K562 (cell line): ENCODE data around the gene SRRM5. TPM values are rescaled to one million over a fixed set of nuclear protein-coding genes. Genes with fewer than 3 reads are reported as not detected.

Experiments used
- ATAC-seq: fragments of 200-7000 bp; cut with Tn5 transposase; 3 replicates; pipeline ENCODE4 v1.9.1; 2020; ENCODE audit warnings: moderate library complexity
- BruUV-seq: library from RNA; stranded (reverse); fragments of 400-500 nt; replicated peaks from 2 replicates; lab custom pipeline; 2021; lab: Mats Ljungman, UMichigan
- CTCF ChIA-PET: fragments of 300-600 bp; formaldehyde crosslinking; extraction: SDS; loops from one replicate; lab custom pipeline; 2021; ENCODE audit warnings: low intra/inter-chr PET ratio; lab: Yijun Ruan, JAX
- POLR2A ChIA-PET: fragments of 300-600, 350-650 bp; sonication (Branson Sonifier 250); formaldehyde crosslinking; extraction: SDS; loops from one replicate; lab custom pipeline; 2021; ENCODE audit warnings: antibody characterized with exemption, inconsistent platforms; lab: Yijun Ruan, JAX
- DNase-seq, 4 experiments: peaks; one replicate each; pipeline versions ENCODE4 v3.0.0 to v3.0.0-alpha.2; 2011 to 2018; ENCODE audit warnings: low spot score in 3 of 4, mixed read lengths in 3 of 4; ENCODE audit errors: extremely low read depth in 1 of 4
- FAIRE-seq: peaks from 2 replicates; lab custom pipeline; 2011; peaks lifted over from hg19 to GRCh38; lab: Jason Lieb, UNC
- H2AFZ ChIP-seq: 2 replicates; pipeline ENCODE4 v1.6.0; 2011; ENCODE audit warnings: low read depth, low read length, control low read depth, inconsistent platforms
- H3K27ac ChIP-seq: fragments of 200-600 bp; 3 replicates; pipeline ENCODE4 v1.8.0; 2011; ENCODE audit warnings: low read depth, mild to moderate bottlenecking, control low read depth, inconsistent platforms, low read length, moderate library complexity, mixed read lengths; ENCODE audit errors: extremely low read depth
- H3K27me3 ChIP-seq, 2 experiments: fragments of 300-600 bp in 1 of 2; 2 replicates in 1 of 2; 3 replicates in 1 of 2; pipeline versions ENCODE4 v1.6.0 to v1.8.0; 2011; ENCODE audit warnings: inconsistent platforms in 2 of 2, low read length in 2 of 2, mild to moderate bottlenecking in 1 of 2, mixed read lengths in 1 of 2, moderate library complexity in 1 of 2; ENCODE audit not compliant: control insufficient read depth in 2 of 2, insufficient read depth in 2 of 2
- H3K36me3 ChIP-seq: fragments of 300-600 bp; 3 replicates; pipeline ENCODE4 v1.8.0; 2011; ENCODE audit warnings: mild to moderate bottlenecking, low read length, inconsistent platforms; ENCODE audit not compliant: control insufficient read depth, insufficient read depth
- H3K4me1 ChIP-seq, 2 experiments: fragments of 200-600 bp in 1 of 2; replicated peaks in 1 of 2; 2 replicates in 1 of 2; 3 replicates in 1 of 2; pipeline versions ENCODE4 v1.5.1 to v1.8.0; 2011; ENCODE audit warnings: inconsistent platforms in 2 of 2, low read length in 2 of 2, mild to moderate bottlenecking in 1 of 2, mixed read lengths in 1 of 2, moderate library complexity in 1 of 2; ENCODE audit not compliant: control insufficient read depth in 2 of 2, insufficient read depth in 2 of 2
- H3K4me2 ChIP-seq: 2 replicates; pipeline ENCODE4 v1.6.1; 2011; ENCODE audit warnings: low read length, control low read depth, inconsistent platforms, mixed read lengths; ENCODE audit not compliant: insufficient read depth
- H3K4me3 ChIP-seq: fragments of 200-600 bp; sonication (generic), shearing (Covaris generic); 2 replicates; pipeline ENCODE4 v1.5.1; 2016; ENCODE audit warnings: control low read depth, inconsistent platforms
- H3K79me2 ChIP-seq: fragments of 200-600 bp; 3 replicates; pipeline ENCODE4 v1.8.0; 2011; ENCODE audit warnings: low read length, inconsistent platforms; ENCODE audit not compliant: control insufficient read depth, insufficient read depth
- H3K9ac ChIP-seq, 2 experiments: 2 replicates each; pipeline versions ENCODE4 v1.6.0 to v1.6.1; 2011; ENCODE audit warnings: low read depth in 2 of 2, low read length in 2 of 2, control low read depth in 1 of 2, inconsistent platforms in 1 of 2, mild to moderate bottlenecking in 1 of 2, mixed read lengths in 1 of 2; ENCODE audit not compliant: insufficient read depth in 1 of 2
- H3K9me1 ChIP-seq: one replicate; pipeline ENCODE4 v1.6.0; 2011; ENCODE audit warnings: inconsistent platforms, mild to moderate bottlenecking, low read length, moderate library complexity; ENCODE audit not compliant: control insufficient read depth, insufficient read depth
- H3K9me3 ChIP-seq: replicated peaks from 2 replicates; pipeline ENCODE4 v1.5.1; 2011; ENCODE audit warnings: low read depth, low read length, inconsistent platforms; ENCODE audit not compliant: control insufficient read depth, insufficient read depth
- H4K20me1 ChIP-seq: replicated peaks from 2 replicates; pipeline ENCODE4 v1.6.1; 2011; ENCODE audit warnings: low read length, inconsistent platforms, mixed read lengths; ENCODE audit not compliant: control insufficient read depth, insufficient read depth
- DPF2 ChIP-seq: fragments of 450-650 bp; IDR thresholded peaks from 2 replicates; pipeline ENCODE4 v1.6.1; 2016
- GABPA ChIP-seq: fragments of 200-800 bp; sonication (Bioruptor generic); conservative IDR thresholded peaks from 2 replicates; pipeline ENCODE4 v1.6.1; 2016; ENCODE audit warnings: low read depth, missing genetic modification characterization, missing compliant biosample characterization
- KLF13 ChIP-seq: fragments of 450-650 bp; IDR thresholded peaks from 2 replicates; pipeline ENCODE4 v1.6.1; 2016; ENCODE audit warnings: missing genetic modification characterization, low read depth, mild to moderate bottlenecking, missing compliant biosample characterization, moderate library complexity, borderline replicate concordance
- SMAD4 ChIP-seq: fragments of 250-450 bp; sonication (Bioruptor Pico); conservative IDR thresholded peaks from 2 replicates; pipeline ENCODE4 v1.8.0; 2021; ENCODE audit warnings: inconsistent platforms, mild to moderate bottlenecking, moderate library complexity
- TRIM24 ChIP-seq, 2 experiments: fragments of 450-650 bp; IDR thresholded peaks; 2 replicates each; pipeline ENCODE4 v1.6.1; 2016
- ZBTB43 ChIP-seq: sonication (generic); formaldehyde crosslinking; IDR thresholded peaks from 2 replicates; pipeline ENCODE4 v1.8.0; 2023; ENCODE audit warnings: mild to moderate bottlenecking, missing genetic modification reagents
- ZFP1 ChIP-seq: fragments of 450-650 bp; formaldehyde crosslinking; IDR thresholded peaks from 2 replicates; pipeline ENCODE4 v1.4.0; 2020; ENCODE audit warnings: mild to moderate bottlenecking, mixed read lengths
- ZKSCAN1 ChIP-seq: fragments of 150-350 bp; IDR thresholded peaks from 2 replicates; pipeline ENCODE4 v1.6.1; 2016; ENCODE audit warnings: low read depth, low read length
- ZNF436 ChIP-seq: fragments of 250-450, 450-650 bp; sonication (Bioruptor Pico); formaldehyde crosslinking; IDR thresholded peaks from 2 replicates; pipeline ENCODE4 v1.7.0; 2020; ENCODE audit warnings: mild to moderate bottlenecking
- ZNF561 ChIP-seq: fragments of 450-650 bp; formaldehyde crosslinking; conservative IDR thresholded peaks from 2 replicates; pipeline ENCODE4 v1.4.0; 2020; ENCODE audit warnings: mild to moderate bottlenecking, moderate library complexity
- ZNF785 ChIP-seq: fragments of 250-450 bp; sonication (Bioruptor Pico); IDR thresholded peaks from 2 replicates; pipeline ENCODE4 v1.4.0; 2020; ENCODE audit warnings: mild to moderate bottlenecking
- WGBS: fragments of 100-300 bp; shearing (Covaris generic); methylation state at CpG from one replicate; pipeline ENCODE4 v1.1.6; 2016; ENCODE audit warnings: low coverage, mixed read lengths; ENCODE audit not compliant: insufficient coverage; ENCODE audit errors: missing lambda C conversion rate; 5-methylcytosine and 5-hydroxymethylcytosine counted together
- in situ Hi-C: fragments of 300-500 bp; cut with MboI; formaldehyde crosslinking; loops from 4 replicates; pipeline ENCODE4 v1.15.0; 2018; ENCODE audit warnings: inconsistent platforms, mixed read lengths
- intact Hi-C: fragments of 100-400 bp; cut with micrococcal nuclease; formaldehyde crosslinking; loops from 2 replicates; pipeline ENCODE4 v1.14.2; 2022
- polyA plus RNA-seq, 8 experiments: library from polyadenylated mRNA; depleted of rRNA in 4 of 8; stranded (reverse) in 5 of 8; unstranded in 3 of 8; fragments of >200 nt; fragmentation: Nextera tagmentation in 2 of 8; fragmentation: Illumina TruSeq in 1 of 8; extraction: Ambion mirVana in 2 of 8; extraction: Trizol in 1 of 8; gene quantifications; 2 replicates each; pipeline versions ENCODE4 v1.2.1 to v1.2.3, GENCODE V29; 2011 to 2014; ENCODE audit warnings: inconsistent platforms in 1 of 8, missing spikeins in 1 of 8
- total RNA-seq, 7 experiments: library from RNA; depleted of rRNA in 6 of 7; stranded (reverse); fragments of >200 nt in 6 of 7; fragmentation: Illumina TruSeq in 2 of 7; extraction: Trizol in 2 of 7; gene quantifications; 2 replicates each; pipeline versions ENCODE4 v1.2.1 to v1.2.3, GENCODE V29; 2011 to 2021; ENCODE audit warnings: low replicate concordance in 1 of 7
- TF ChIP-seq, protein P1 (sequence below): fragments of 450-650 bp; formaldehyde crosslinking; IDR thresholded peaks from 2 replicates; pipeline ENCODE4 v1.4.0; 2022; ENCODE audit warnings: mild to moderate bottlenecking, moderate library complexity
- TF ChIP-seq, protein P2 (sequence below): sonication (generic); formaldehyde crosslinking; IDR thresholded peaks from 2 replicates; pipeline ENCODE4 v1.8.0; 2022; ENCODE audit warnings: mild to moderate bottlenecking, missing genetic modification reagents

Gene SRRM5
- total and polyA plus RNA-seq, 9 of the 15 experiments (the other 6 are each of a cell fraction or from before 2014, with no cell fraction given) = 0.09 to 0.45 (median 0.18) TPM; not detected in 2

- ChIA-PET CTCF (no interaction called here), POLR2A (interaction anchor here (1.1 kb wide), 1 partner anchor 8 kb away, joined by 3 read pairs; no protein-coding TSS in a partner anchor)
- Histone ChIP-seq H3K4me1 (peaks cover 17 to 31% of the 10 kb centered on the region in 2 experiments; a peak in 4 of 5 replicates), H4K20me1 (no peaks in the 10 kb centered on the region), H3K4me3 (peak within 1 kb of the TSS; percentile 44), H3K9ac (peak within 1 kb of the TSS in 1 of 2 experiments; percentile 92; a peak in 2 of 4 replicates), H3K4me2 (peak within 1 kb of the TSS; percentile 74), H3K9me1 (no peaks in the 10 kb centered on the region), H3K9me3 (no peaks in the 10 kb centered on the region), H3K36me3 (no peaks in the 10 kb centered on the region), H3K27ac (no peak within 1 kb of the TSS), H2AFZ (peak within 1 kb of the TSS; percentile 89), H3K79me2 (no peaks in the 10 kb centered on the region), H3K27me3 (peaks cover 9% of the 10 kb centered on the region in 2 experiments)
- intact Hi-C loops (no loop called here), in situ Hi-C loops (no loop called here)
- no TSS peak for BruUV-seq
- ATAC-seq (peak; percentile 76), DNase-seq (peak; percentile 37 to 90 (median 87)), FAIRE-seq (no peak)
- no CpG with 5 or more reads among the region's 110 CpGs for WGBS
- TF ChIP-seq SMAD4 (CRISPR knock-in tag) = no peak
- TF ChIP-seq ZBTB43 (CRISPR knock-in tag) = no peak
- TF ChIP-seq ZFP1 (CRISPR knock-in tag) = no peak
- no peak for TF ChIP-seq ZNF785 (CRISPR knock-in tag)
- TF ChIP-seq TRIM24 (IDR thresholded peaks at IDR 0.05) = 0 out of 4 replicates have a peak, but pooled peaks of 1 of the 2 experiments have one; percentile 30
- TF ChIP-seq, protein P1, sequence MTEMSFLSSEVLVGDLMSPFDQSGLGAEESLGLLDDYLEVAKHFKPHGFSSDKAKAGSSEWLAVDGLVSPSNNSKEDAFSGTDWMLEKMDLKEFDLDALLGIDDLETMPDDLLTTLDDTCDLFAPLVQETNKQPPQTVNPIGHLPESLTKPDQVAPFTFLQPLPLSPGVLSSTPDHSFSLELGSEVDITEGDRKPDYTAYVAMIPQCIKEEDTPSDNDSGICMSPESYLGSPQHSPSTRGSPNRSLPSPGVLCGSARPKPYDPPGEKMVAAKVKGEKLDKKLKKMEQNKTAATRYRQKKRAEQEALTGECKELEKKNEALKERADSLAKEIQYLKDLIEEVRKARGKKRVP = no peak
- TF ChIP-seq ZKSCAN1 = no peak
- no peak for TF ChIP-seq ZNF561 (CRISPR knock-in tag)
- TF ChIP-seq DPF2 = peak; percentile 24; the same call in 1 of the 2 replicates
- TF ChIP-seq KLF13 (tag) = no peak
- no peak for TF ChIP-seq ZNF436 (CRISPR knock-in tag)
- no peak for TF ChIP-seq GABPA (tag)
- TF ChIP-seq, protein P2, sequence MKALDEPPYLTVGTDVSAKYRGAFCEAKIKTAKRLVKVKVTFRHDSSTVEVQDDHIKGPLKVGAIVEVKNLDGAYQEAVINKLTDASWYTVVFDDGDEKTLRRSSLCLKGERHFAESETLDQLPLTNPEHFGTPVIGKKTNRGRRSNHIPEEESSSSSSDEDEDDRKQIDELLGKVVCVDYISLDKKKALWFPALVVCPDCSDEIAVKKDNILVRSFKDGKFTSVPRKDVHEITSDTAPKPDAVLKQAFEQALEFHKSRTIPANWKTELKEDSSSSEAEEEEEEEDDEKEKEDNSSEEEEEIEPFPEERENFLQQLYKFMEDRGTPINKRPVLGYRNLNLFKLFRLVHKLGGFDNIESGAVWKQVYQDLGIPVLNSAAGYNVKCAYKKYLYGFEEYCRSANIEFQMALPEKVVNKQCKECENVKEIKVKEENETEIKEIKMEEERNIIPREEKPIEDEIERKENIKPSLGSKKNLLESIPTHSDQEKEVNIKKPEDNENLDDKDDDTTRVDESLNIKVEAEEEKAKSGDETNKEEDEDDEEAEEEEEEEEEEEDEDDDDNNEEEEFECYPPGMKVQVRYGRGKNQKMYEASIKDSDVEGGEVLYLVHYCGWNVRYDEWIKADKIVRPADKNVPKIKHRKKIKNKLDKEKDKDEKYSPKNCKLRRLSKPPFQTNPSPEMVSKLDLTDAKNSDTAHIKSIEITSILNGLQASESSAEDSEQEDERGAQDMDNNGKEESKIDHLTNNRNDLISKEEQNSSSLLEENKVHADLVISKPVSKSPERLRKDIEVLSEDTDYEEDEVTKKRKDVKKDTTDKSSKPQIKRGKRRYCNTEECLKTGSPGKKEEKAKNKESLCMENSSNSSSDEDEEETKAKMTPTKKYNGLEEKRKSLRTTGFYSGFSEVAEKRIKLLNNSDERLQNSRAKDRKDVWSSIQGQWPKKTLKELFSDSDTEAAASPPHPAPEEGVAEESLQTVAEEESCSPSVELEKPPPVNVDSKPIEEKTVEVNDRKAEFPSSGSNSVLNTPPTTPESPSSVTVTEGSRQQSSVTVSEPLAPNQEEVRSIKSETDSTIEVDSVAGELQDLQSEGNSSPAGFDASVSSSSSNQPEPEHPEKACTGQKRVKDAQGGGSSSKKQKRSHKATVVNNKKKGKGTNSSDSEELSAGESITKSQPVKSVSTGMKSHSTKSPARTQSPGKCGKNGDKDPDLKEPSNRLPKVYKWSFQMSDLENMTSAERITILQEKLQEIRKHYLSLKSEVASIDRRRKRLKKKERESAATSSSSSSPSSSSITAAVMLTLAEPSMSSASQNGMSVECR (CRISPR knock-in tag) = no peak
Measured at GRCh38 chr19:43639519-43640423, 27.9 kb downstream of the SRRM5 start, which contains the start of gene CADM4. CADM4 (minus strand) TSS chr19:43639850; CDS start chr19:43639790, 60 bp downstream.
